ENCODE results near the gene INSL3.
A peak's percentile ranks its signal among the peaks of the same experiment; 100 is the strongest.
"Not testable (repeated sequence)": the region's sequence is repeated elsewhere in the genome, so short reads cannot be mapped to it uniquely, and the experiment has no call there.

Gene INSL3

GRCh38 chr19:17787274-17787913 lies 33.9 kb downstream of the INSL3 start:
- H3K79me2 ChIP-seq (ENCODE audit: insufficient read depth, low read length), result no peaks in the 10 kb centered on the region
- no peak overlapping the region for H3K9ac ChIP-seq (ENCODE audit: low read depth, low read length)

GRCh38 chr19:17784201-17785008 lies 36.9 kb downstream of the INSL3 start:
- no peak overlapping the region for H3K27ac ChIP-seq (ENCODE audit: low read length)
- H3K36me3 ChIP-seq (ENCODE audit: insufficient read depth, low read length), result peaks cover 62% of the 10 kb centered on the region

More at GRCh38 chr19:17787274-17787913, 33.9 kb downstream of the INSL3 start:
- Histone ChIP-seq H3K27me3 (ENCODE audit: insufficient read depth, low read length, poor library complexity) (no peaks in the 10 kb centered on the region), H3K27ac (ENCODE audit: low read length) (no peak overlapping the region), H2AFZ (ENCODE audit: low read depth, low read length) (no peak overlapping the region), H3K4me2 (ENCODE audit: insufficient read depth, low read length) (no peak overlapping the region), H3K4me1 (ENCODE audit: insufficient read depth, low read length) (0 out of 2 replicates have a peak, but pooled peaks cover 3% of the 10 kb centered on the region), H3K36me3 (ENCODE audit: insufficient read depth, low read length) (peaks cover 43% of the 10 kb centered on the region), H4K20me1 (ENCODE audit: insufficient read depth, low read length) (peaks cover 5% of the 10 kb centered on the region; the same call in 1 of the 2 replicates), H3K4me3 (ENCODE audit: low read depth in 1 of 2, low read length in 2 of 2) (no peak overlapping the region), H3K9me3 (ENCODE audit: insufficient read depth, low read length, severe bottlenecking) (no peaks in the 10 kb centered on the region)
- no peak for TF ChIP-seq EZH2 (IDR thresholded peaks at IDR 0.05; ENCODE audit: borderline replicate concordance, low read depth, low read length, severe bottlenecking)
- TF ChIP-seq, protein P1, sequence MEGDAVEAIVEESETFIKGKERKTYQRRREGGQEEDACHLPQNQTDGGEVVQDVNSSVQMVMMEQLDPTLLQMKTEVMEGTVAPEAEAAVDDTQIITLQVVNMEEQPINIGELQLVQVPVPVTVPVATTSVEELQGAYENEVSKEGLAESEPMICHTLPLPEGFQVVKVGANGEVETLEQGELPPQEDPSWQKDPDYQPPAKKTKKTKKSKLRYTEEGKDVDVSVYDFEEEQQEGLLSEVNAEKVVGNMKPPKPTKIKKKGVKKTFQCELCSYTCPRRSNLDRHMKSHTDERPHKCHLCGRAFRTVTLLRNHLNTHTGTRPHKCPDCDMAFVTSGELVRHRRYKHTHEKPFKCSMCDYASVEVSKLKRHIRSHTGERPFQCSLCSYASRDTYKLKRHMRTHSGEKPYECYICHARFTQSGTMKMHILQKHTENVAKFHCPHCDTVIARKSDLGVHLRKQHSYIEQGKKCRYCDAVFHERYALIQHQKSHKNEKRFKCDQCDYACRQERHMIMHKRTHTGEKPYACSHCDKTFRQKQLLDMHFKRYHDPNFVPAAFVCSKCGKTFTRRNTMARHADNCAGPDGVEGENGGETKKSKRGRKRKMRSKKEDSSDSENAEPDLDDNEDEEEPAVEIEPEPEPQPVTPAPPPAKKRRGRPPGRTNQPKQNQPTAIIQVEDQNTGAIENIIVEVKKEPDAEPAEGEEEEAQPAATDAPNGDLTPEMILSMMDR (IDR thresholded peaks at IDR 0.05; ENCODE audit: borderline replicate concordance, extremely low read depth, low read length, poor library complexity, severe bottlenecking), result no peak
- no peak for ATAC-seq (ENCODE audit: insufficient read depth, low read depth)
- no peak for DNase-seq

DNA sequence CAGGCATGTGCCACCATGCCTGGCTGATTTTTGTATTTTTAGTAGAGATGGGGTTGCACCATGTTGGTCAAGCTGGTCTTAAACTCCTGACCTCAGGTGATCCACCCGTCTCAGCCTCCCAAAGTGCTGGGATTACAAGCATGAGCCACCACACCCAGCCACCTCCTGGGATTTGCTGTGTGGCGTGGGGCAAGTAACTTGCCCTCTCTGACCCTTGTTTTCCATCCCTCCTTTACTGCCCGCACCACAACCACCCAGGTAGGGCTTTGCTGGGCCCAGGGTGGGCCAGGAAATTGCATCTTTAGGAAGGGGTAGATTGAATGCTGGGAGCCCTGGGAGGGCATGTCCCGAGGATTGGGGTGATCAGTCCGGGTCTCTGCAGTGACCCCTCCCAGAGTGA lies 37.6 kb downstream of the INSL3 start:
- not testable (repeated sequence) for H3K27ac ChIP-seq (ENCODE audit: low read length); H3K9ac ChIP-seq (ENCODE audit: low read depth, low read length); ATAC-seq (ENCODE audit: insufficient read depth, low read depth); H3K27me3 ChIP-seq (ENCODE audit: insufficient read depth, low read length, poor library complexity); H3K4me1 ChIP-seq (ENCODE audit: insufficient read depth, low read length); H2AFZ ChIP-seq (ENCODE audit: low read depth, low read length); H3K9me3 ChIP-seq (ENCODE audit: insufficient read depth, low read length, severe bottlenecking); DNase-seq; H3K79me2 ChIP-seq (ENCODE audit: insufficient read depth, low read length); H4K20me1 ChIP-seq (ENCODE audit: insufficient read depth, low read length); H3K4me2 ChIP-seq (ENCODE audit: insufficient read depth, low read length); H3K4me3 ChIP-seq (ENCODE audit: low read depth in 1 of 2, low read length in 2 of 2)
- H3K36me3 ChIP-seq (ENCODE audit: insufficient read depth, low read length), result peaks cover 57% of the 10 kb centered on the region

More at GRCh38 chr19:17784201-17785008, 36.9 kb downstream of the INSL3 start:
- Histone ChIP-seq H3K9ac (ENCODE audit: low read depth, low read length) (no peak overlapping the region), H3K4me2 (ENCODE audit: insufficient read depth, low read length) (no peak overlapping the region), H3K4me1 (ENCODE audit: insufficient read depth, low read length) (no peaks in the 10 kb centered on the region), H3K79me2 (ENCODE audit: insufficient read depth, low read length) (no peaks in the 10 kb centered on the region), H3K9me3 (ENCODE audit: insufficient read depth, low read length, severe bottlenecking) (no peaks in the 10 kb centered on the region), H4K20me1 (ENCODE audit: insufficient read depth, low read length) (peaks cover 5% of the 10 kb centered on the region; the same call in 1 of the 2 replicates), H3K27me3 (ENCODE audit: insufficient read depth, low read length, poor library complexity) (no peaks in the 10 kb centered on the region), H3K4me3 (ENCODE audit: low read depth in 1 of 2, low read length in 2 of 2) (no peak overlapping the region), H2AFZ (ENCODE audit: low read depth, low read length) (no peak overlapping the region)
- DNase-seq, result peak; percentile 75
- TF ChIP-seq EZH2 (IDR thresholded peaks at IDR 0.05; ENCODE audit: borderline replicate concordance, low read depth, low read length, severe bottlenecking), result no peak
- TF ChIP-seq, protein P1 (IDR thresholded peaks at IDR 0.05; ENCODE audit: borderline replicate concordance, extremely low read depth, low read length, poor library complexity, severe bottlenecking), result peak; percentile 90
- ATAC-seq (ENCODE audit: insufficient read depth, low read depth), result peak; percentile 73

- Histone ChIP-seq H3K27me3 (ENCODE audit: insufficient read depth, low read length, poor library complexity) (no peaks in the 10 kb centered on the region), H3K4me1 (ENCODE audit: insufficient read depth, low read length) (no peaks in the 10 kb centered on the region), H3K36me3 (ENCODE audit: insufficient read depth, low read length) (peaks cover 61% of the 10 kb centered on the region), H3K79me2 (ENCODE audit: insufficient read depth, low read length) (no peaks in the 10 kb centered on the region), H4K20me1 (ENCODE audit: insufficient read depth, low read length) (peaks cover 10% of the 10 kb centered on the region), H2AFZ (ENCODE audit: low read depth, low read length) (no peak overlapping the region), H3K4me2 (ENCODE audit: insufficient read depth, low read length) (no peak overlapping the region), H3K27ac (ENCODE audit: low read length) (no peak overlapping the region), H3K9me3 (ENCODE audit: insufficient read depth, low read length, severe bottlenecking) (no peaks in the 10 kb centered on the region), H3K4me3 (ENCODE audit: low read depth in 1 of 2, low read length in 2 of 2) (no peak overlapping the region), H3K9ac (ENCODE audit: low read depth, low read length) (no peak overlapping the region)
- no peak for ATAC-seq (ENCODE audit: insufficient read depth, low read depth)
- no peak for TF ChIP-seq EZH2 (IDR thresholded peaks at IDR 0.05; ENCODE audit: borderline replicate concordance, low read depth, low read length, severe bottlenecking)
- TF ChIP-seq, protein P1 (IDR thresholded peaks at IDR 0.05; ENCODE audit: borderline replicate concordance, extremely low read depth, low read length, poor library complexity, severe bottlenecking), result no peak
- DNase-seq, result no peak
These were observed 40.5 kb downstream of the INSL3 start for GRCh38 chr19:17780781-17781180.

Data from DND-41 (cell line).